Mucosa of rectum (tissue), 2 donors: ENCODE data around the gene ST6GAL1.

ENCODE experiments used
- H3K27ac ChIP-seq, 2 donors: one replicate each; pipeline ENCODE4 v1.7.0; 2013; ENCODE audit warnings: inconsistent platforms in 2 of 2, low read depth in 2 of 2, low read length in 2 of 2
- H3K27me3 ChIP-seq, 2 donors: one replicate each; pipeline ENCODE4 v1.7.0; 2013; ENCODE audit warnings: low read length in 2 of 2; ENCODE audit not compliant: control insufficient read depth in 2 of 2, insufficient read depth in 2 of 2
- H3K36me3 ChIP-seq, 2 donors: one replicate each; pipeline ENCODE4 v1.7.0; 2013; ENCODE audit warnings: low read length in 2 of 2; ENCODE audit not compliant: control insufficient read depth in 2 of 2, insufficient read depth in 2 of 2
- H3K4me1 ChIP-seq, 2 donors: one replicate each; pipeline ENCODE4 v1.7.0; 2013; ENCODE audit warnings: low read length in 2 of 2, mild to moderate bottlenecking in 1 of 2; ENCODE audit not compliant: control insufficient read depth in 2 of 2, insufficient read depth in 2 of 2
- H3K4me3 ChIP-seq, 2 donors: one replicate each; pipeline ENCODE4 v1.7.0; 2013; ENCODE audit warnings: low read length in 2 of 2
- H3K9ac ChIP-seq, 2 donors: one replicate each; pipeline ENCODE4 v1.7.0; 2013; ENCODE audit warnings: low read length in 2 of 2, low read depth in 1 of 2, mild to moderate bottlenecking in 1 of 2
- H3K9me3 ChIP-seq, 2 donors: one replicate each; pipeline ENCODE4 v1.7.0; 2013; ENCODE audit warnings: low read length in 2 of 2; ENCODE audit not compliant: control insufficient read depth in 2 of 2
- donor health status: healthy.
- donor health status: Normal muscosa, but diverticular disease.

The ST6GAL1 gene

GRCh38 chr3:187101184-187102072 is 171.1 kb downstream of the ST6GAL1 start:
- Histone ChIP-seq H3K36me3 (no peaks in the 10 kb centered on the region), H3K4me3 (peak overlapping the region; percentile 43 to 58), H3K9me3 (no peaks in the 10 kb centered on the region), H3K27me3 (no peaks in the 10 kb centered on the region), H3K4me1 (peaks cover 0 to 9% of the 10 kb centered on the region in 2 donors), H3K27ac (peak overlapping the region in 1 of 2 donors; percentile 35), H3K9ac (peak overlapping the region in 1 of 2 donors; percentile 47)

- H3K27ac ChIP-seq = no peak overlapping the region
- H3K4me3 ChIP-seq = peak overlapping the region; percentile 43 to 58
Observed at GRCh38 chr3:187102073-187102634, 171.8 kb downstream of the ST6GAL1 start.

DNA sequence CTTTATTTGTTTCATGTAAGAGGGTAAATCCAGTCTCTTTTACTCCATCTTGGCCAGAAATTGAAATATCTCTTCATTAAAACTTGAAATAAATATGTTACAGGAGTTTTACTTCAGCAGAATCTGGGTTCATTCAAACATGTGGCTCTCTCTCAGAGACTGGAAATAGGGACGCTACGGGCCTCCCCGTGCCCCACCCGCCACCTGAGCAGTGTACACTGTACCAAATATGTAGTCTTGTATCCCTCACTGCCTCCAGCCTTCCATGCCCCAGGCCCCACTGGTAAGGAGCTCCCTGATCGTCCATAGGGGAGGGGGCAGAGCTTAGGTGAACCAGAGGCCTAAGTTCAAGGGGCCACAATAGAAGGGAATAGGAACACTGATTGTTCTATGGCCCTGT is 172.9 kb downstream of the ST6GAL1 start:
- Histone ChIP-seq H3K9me3 (no peaks in the 10 kb centered on the region), H3K9ac (no peak overlapping the region), H3K4me1 (peaks cover 0 to 9% of the 10 kb centered on the region in 2 donors), H3K4me3 (no peak overlapping the region), H3K36me3 (no peaks in the 10 kb centered on the region), H3K27ac (no peak overlapping the region), H3K27me3 (no peaks in the 10 kb centered on the region)

More at GRCh38 chr3:187102073-187102634, 171.8 kb downstream of the ST6GAL1 start:
- Histone ChIP-seq H3K9me3 (no peaks in the 10 kb centered on the region), H3K27me3 (no peaks in the 10 kb centered on the region), H3K36me3 (no peaks in the 10 kb centered on the region), H3K4me1 (peaks cover 0 to 9% of the 10 kb centered on the region in 2 donors), H3K9ac (peak overlapping the region in 1 of 2 donors; percentile 47)

- Histone ChIP-seq H3K36me3 (no peaks in the 10 kb centered on the region), H3K4me1 (peaks cover 0 to 9% of the 10 kb centered on the region in 2 donors), H3K4me3 (no peak overlapping the region), H3K9me3 (no peaks in the 10 kb centered on the region), H3K9ac (no peak overlapping the region), H3K27ac (no peak overlapping the region), H3K27me3 (no peaks in the 10 kb centered on the region)
Observed at GRCh38 chr3:187104342-187104741, 174.0 kb downstream of the ST6GAL1 start.

GRCh38 chr3:187104933-187105332 is 174.6 kb downstream of the ST6GAL1 start:
- no peak overlapping the region for H3K27ac ChIP-seq
- H3K4me3 ChIP-seq = no peak overlapping the region

GRCh38 chr3:187105700-187106099 is 175.4 kb downstream of the ST6GAL1 start:
- H3K4me1 ChIP-seq = peaks cover 0 to 9% of the 10 kb centered on the region in 2 donors
- H3K9ac ChIP-seq = no peak overlapping the region
- H3K27ac ChIP-seq = no peak overlapping the region
- H3K36me3 ChIP-seq = no peaks in the 10 kb centered on the region
- H3K4me3 ChIP-seq = no peak overlapping the region
- H3K27me3 ChIP-seq = no peaks in the 10 kb centered on the region
- no peaks in the 10 kb centered on the region for H3K9me3 ChIP-seq

More at GRCh38 chr3:187104933-187105332, 174.6 kb downstream of the ST6GAL1 start:
- Histone ChIP-seq H3K36me3 (no peaks in the 10 kb centered on the region), H3K9me3 (no peaks in the 10 kb centered on the region), H3K4me1 (peaks cover 0 to 9% of the 10 kb centered on the region in 2 donors), H3K9ac (no peak overlapping the region), H3K27me3 (no peaks in the 10 kb centered on the region)

DNA sequence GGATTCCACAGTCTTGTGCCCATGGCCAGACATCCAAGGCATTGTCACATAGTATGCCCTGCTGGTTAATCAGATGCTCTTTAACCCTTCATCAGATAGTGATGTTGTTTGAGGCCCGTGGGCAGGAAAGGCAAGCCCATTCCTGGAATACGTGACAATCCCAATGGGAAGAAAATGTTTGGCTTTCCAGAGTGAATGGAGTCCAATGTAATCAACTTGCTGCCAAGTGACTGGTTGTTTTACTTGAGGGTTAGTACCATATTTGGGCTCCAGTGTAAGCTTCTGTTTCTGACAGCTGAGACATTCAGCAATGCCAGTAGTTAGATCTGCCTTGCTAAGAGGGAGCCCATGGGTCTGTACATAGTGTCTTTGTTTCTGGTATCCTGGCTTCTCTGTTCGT is 177.7 kb downstream of the ST6GAL1 start:
- Histone ChIP-seq H3K9ac (no peak overlapping the region), H3K36me3 (no peaks in the 10 kb centered on the region), H3K27ac (no peak overlapping the region), H3K27me3 (no peaks in the 10 kb centered on the region), H3K9me3 (no peaks in the 10 kb centered on the region), H3K4me3 (no peak overlapping the region), H3K4me1 (no peaks in the 10 kb centered on the region)

DNA sequence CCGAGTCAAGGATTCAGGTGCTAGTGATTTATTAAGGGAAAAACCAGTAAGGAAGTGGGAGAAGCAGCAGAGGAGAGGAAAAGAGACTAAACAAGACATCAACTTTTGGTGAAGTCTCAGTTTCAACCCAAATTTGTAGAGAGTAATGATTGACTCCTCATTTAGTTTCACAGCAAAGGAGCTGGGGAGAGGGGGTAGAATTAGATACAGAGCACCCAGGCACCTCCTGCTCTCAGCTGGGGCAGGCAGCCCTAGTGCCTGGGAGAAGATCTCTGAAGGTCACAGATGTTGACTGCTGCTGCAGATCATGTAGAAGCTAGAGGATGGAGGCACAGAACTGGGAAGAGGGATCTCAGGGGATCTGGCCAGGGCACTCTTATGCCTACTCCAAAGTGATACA is 179.8 kb downstream of the ST6GAL1 start:
- H3K9me3 ChIP-seq = no peaks in the 10 kb centered on the region
- no peak overlapping the region for H3K9ac ChIP-seq
- H3K4me3 ChIP-seq = no peak overlapping the region
- H3K27me3 ChIP-seq = no peaks in the 10 kb centered on the region
- no peaks in the 10 kb centered on the region for H3K36me3 ChIP-seq
- H3K4me1 ChIP-seq = no peaks in the 10 kb centered on the region
- no peak overlapping the region for H3K27ac ChIP-seq

DNA sequence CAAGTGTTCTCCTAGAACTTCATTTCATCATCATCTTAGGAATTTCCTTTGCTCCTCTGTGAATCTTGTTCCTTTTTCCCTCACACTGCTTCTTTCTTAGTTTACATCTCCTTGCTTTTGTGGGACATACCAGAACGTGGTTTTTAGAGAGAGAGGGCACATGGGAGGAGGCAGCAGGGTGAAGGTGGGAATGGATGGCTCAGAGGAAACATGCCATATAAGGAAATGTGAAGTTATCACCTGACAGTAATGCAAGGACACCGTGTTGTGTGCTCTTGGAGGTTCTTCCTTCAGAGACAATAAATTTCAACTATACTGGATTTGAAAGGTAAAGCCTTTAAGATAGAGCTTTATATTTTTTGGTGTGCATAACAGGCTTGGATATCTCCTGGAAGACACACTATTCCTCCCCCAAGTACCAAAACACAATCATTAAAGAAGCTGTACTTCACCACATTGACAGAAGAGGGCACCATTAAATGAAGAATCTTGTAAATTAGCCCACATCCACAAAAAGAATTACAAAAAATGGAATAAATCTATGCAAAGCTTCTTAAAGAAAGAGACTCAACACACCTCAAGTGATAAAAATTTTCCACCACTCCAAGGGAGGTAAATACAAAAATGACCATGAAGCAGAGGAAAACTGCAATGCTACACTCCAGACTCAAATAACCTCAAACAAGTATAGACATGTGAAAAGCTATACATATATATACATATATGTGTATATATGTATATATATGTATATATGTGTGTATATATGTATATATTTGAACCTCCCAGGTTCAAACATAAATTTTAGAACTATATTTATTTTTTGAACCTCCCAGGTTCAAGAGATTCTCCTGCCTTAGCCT is 182.8 kb downstream of the ST6GAL1 start:
- Histone ChIP-seq H3K36me3 (no peaks in the 10 kb centered on the region), H3K9ac (no peak overlapping the region), H3K4me3 (no peak overlapping the region), H3K4me1 (no peaks in the 10 kb centered on the region), H3K9me3 (no peaks in the 10 kb centered on the region), H3K27me3 (no peaks in the 10 kb centered on the region), H3K27ac (no peak overlapping the region)

GRCh38 chr3:187114511-187114910 is 184.2 kb downstream of the ST6GAL1 start:
- Histone ChIP-seq H3K4me3 (no peak overlapping the region), H3K4me1 (no peaks in the 10 kb centered on the region)

More at GRCh38 chr3:187114511-187114910, 184.2 kb downstream of the ST6GAL1 start:
- Histone ChIP-seq H3K9me3 (no peaks in the 10 kb centered on the region), H3K27me3 (no peaks in the 10 kb centered on the region), H3K27ac (no peak overlapping the region), H3K9ac (no peak overlapping the region), H3K36me3 (no peaks in the 10 kb centered on the region)
